Stimulated activated CD4-positive, alpha-beta T cell treated with anti-CD3 and anti-CD28 coated beads, Interleukin-4, amount 100 ng/mL, for 1 hour (primary cell): Measurements from ENCODE around the gene CNOT4.

ENCODE experiments used
- DNase-seq: peaks from one replicate; pipeline ENCODE4 v3.0.0-alpha.2; 2020

Gene CNOT4, protein sequence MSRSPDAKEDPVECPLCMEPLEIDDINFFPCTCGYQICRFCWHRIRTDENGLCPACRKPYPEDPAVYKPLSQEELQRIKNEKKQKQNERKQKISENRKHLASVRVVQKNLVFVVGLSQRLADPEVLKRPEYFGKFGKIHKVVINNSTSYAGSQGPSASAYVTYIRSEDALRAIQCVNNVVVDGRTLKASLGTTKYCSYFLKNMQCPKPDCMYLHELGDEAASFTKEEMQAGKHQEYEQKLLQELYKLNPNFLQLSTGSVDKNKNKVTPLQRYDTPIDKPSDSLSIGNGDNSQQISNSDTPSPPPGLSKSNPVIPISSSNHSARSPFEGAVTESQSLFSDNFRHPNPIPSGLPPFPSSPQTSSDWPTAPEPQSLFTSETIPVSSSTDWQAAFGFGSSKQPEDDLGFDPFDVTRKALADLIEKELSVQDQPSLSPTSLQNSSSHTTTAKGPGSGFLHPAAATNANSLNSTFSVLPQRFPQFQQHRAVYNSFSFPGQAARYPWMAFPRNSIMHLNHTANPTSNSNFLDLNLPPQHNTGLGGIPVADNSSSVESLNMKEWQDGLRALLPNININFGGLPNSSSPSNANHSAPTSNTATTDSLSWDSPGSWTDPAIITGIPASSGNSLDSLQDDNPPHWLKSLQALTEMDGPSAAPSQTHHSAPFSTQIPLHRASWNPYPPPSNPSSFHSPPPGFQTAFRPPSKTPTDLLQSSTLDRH

GRCh38 chr7:135509839-135510591, at the start of gene CNOT4:
Gene CNOT4 (minus strand): TSS chr7:135510102. CDS start chr7:135438331, 71,771 bp downstream.
- peak; percentile 97 for DNase-seq

DNA sequence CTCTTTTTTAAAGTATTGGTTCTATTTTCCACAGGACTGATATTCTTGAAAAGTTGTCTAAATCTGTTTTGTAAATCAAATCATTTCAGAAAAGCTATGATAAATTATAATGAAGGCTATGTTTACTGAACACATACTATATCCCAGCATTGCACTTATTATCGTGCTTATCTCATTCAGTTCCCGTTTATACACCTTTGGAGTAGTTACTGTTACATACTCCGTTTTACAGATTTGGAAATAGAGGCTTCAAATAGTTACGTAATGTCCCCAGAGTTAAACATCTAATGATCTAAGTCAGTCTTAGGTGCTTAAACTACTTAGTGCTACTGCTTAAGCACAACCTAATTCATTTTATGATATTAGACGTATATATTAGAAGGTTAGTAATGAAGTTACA, 49.0 kb upstream of the CNOT4 start:
- no peak for DNase-seq

- peak; percentile 57 for DNase-seq
These were observed 48.5 kb upstream of the CNOT4 start for GRCh38 chr7:135558337-135558767.

GRCh38 chr7:135557455-135558336, 47.8 kb upstream of the CNOT4 start, which contains the start of gene NUP205:
Gene NUP205 (plus strand): TSS chr7:135557917. CDS start chr7:135557945, 28 bp downstream.
- peak; percentile 68 for DNase-seq

DNA sequence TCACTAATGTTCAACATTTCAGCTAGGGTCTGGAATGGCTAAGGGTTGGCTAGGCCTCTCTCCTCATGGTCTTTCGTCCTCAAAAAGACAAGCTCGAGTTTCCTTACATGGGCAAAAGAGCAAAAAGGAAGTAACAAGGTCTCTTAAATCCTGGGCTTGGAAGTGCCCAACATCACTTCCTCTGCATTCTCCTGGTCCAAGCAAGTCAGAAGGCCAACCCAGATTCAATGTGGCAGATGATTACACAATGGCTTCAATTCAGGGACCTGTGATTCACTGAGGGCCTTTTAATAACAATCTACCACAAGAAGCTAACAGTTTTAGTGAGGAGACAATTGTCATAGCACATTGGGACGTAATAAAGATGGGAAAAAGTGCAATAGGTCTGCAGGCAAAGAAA, 43.4 kb upstream of the CNOT4 start:
- no peak for DNase-seq

DNA sequence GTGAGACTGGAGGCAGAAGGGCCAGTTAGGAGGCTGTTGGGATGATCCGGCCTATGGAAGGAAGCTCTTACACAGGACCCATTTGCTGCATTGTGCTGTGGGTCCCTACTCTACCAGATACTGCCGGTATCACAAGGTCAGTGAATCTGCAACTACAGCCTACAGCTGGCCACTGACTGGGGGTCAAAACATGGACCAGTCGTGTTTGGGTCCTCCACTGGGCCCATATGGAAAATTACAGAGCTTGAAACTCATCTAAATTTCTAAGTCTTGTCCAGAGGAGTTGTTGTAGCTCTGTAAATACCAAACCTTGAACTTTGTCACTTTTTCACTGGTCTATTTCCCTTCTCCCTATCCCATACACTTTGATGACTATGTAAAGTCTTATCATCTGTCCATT, 42.2 kb upstream of the CNOT4 start:
- DNase-seq = no peak

DNA sequence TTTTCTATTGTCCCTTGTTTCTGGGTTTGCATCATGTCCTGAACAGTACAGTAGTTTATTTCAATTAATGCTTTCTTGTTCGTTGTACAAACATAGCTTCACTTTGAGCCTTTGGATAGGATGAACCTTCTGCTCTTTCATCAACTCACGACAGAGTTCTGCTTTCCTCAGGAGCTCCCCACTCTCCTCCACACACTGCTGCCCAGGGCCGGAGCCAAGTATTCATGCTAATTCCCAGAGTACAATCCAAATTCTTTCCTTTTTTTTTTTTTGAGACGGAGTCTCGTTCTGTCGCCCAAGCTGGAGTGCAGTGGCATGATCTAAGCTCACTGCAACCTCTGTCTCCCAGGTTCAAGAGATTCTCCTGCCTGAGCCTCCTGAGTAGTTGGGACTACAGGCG, 40.3 kb upstream of the CNOT4 start:
- no peak for DNase-seq

DNA sequence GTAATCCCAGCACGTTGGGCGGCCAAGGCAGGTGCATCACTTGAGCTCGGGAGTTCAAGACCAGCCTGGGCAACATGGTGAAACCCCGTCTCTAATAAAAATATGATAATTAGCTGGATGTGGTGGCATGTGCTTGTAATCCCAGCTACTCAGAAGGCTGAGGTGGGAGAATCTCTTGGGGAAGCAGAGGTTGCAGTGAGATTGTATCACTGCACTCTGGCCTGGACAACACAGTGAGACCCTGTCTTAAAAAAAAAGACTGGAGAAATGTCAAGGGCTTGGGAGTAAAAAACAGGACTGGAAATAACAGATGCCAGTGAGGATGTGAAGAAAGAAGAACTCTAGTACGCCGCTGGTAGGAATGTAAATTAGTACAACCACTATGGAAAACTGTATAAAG, 31.1 kb upstream of the CNOT4 start:
- no peak for DNase-seq

DNA sequence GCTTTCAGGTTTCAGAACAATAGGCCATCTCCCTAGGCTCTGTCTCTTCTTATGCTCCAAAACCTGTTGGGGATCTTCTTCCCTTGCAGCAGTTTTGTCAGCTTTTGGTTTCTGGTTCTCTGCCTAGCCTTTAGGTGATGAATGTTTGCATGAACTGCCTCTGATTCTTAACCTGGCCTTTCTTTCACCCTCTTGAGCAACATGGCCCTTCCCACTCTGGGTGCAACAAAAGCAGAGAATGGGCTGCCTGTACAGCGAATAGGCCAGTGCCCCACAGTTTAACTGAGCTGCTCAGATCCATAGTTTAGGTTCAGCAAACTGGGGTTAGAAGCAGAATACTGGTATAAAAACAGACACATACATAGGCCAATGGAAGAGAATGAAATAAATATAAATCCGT, 29.7 kb upstream of the CNOT4 start:
- no peak for DNase-seq

GRCh38 chr7:135538376-135538775, 28.5 kb upstream of the CNOT4 start:
- DNase-seq = no peak

- no peak for DNase-seq
These were observed 28.0 kb upstream of the CNOT4 start for GRCh38 chr7:135537905-135538304.

GRCh38 chr7:135537453-135537852, 27.6 kb upstream of the CNOT4 start:
- no peak for DNase-seq

DNA sequence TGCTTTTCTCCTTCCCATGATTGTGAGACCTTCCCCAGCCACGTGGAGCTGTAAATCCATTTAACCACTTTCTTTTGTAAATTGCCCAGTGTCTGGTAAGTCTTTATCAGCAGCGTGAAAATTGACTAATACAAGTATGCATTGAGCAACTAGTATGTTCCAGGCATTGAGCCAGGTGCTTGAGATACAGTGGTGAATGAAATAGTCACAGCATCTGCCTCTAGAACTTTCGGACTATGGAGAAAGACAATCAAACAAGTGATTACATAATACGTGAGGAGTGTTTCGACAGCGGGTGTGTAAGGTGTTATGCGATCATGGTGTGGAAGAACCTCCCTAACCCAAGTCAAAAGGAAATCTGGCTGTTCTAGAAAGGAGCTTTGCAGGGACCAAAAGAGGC, 26.2 kb upstream of the CNOT4 start:
- no peak for DNase-seq

- no peak for DNase-seq
These were observed 17.1 kb upstream of the CNOT4 start for GRCh38 chr7:135527025-135527424.

DNA sequence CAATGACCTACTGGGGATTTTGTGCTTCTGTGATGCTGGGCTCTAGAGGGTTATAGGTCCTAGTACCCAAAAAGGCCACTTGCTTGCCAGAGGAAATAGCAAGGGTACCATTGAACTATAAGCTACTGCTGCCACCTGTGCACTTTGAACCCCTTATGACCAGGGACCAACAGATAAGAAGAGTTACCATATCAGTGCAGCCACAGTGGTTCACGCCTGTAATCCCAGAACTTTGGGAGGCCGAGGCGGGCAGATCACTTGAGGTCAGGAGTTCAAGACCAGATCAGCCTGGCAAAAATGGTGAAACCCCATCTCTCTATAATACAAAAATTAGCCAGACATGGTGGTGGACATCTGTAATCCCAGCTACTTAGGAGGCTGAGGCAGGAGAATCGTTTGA, 15.5 kb upstream of the CNOT4 start:
- DNase-seq = no peak

- no peak for DNase-seq
These were observed 13.2 kb upstream of the CNOT4 start for GRCh38 chr7:135523146-135523545.

GRCh38 chr7:135522509-135522908, 12.6 kb upstream of the CNOT4 start:
- no peak for DNase-seq

- no peak for DNase-seq
These were observed 10.0 kb upstream of the CNOT4 start for GRCh38 chr7:135519871-135520270.

DNA sequence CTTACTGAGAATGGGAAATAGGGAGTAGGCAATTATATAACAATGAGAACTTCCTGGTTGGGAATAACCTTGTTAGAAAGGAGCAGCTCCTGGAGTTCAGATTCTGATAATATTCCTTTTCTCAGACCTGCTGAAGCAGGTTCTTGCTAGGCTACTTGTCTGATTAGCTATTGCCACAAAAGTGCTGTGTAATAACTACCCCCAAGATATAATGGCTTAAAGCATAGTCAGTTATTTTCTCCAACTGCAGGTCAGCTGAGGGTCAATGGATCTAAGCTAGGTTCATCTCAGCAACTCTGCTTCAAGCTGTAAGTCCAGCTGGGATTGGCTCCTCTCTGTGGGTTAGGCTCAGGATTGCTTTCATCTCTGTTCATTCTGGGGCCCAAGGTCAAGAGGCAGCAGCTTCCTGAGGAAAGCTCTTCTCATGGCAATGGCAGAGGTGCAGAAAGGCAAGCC, 9.4 kb upstream of the CNOT4 start:
- DNase-seq = no peak

- DNase-seq = no peak
These were observed 8.8 kb upstream of the CNOT4 start for GRCh38 chr7:135518748-135519147.

- DNase-seq = no peak
These were observed 7.2 kb upstream of the CNOT4 start for GRCh38 chr7:135517060-135517459.

GRCh38 chr7:135514856-135515255, 5.0 kb upstream of the CNOT4 start:
- no peak for DNase-seq
